ENCODE measurements around the gene PRELID2.

- TF ChIP-seq POLR2AphosphoS5 (IDR thresholded peaks at IDR 0.05; ENCODE audit: borderline replicate concordance, low read depth, low read length) (no peak), EZH2 (IDR thresholded peaks at IDR 0.05) (no peak), FOXP2 (optimal IDR thresholded peaks at IDR 0.05; ENCODE audit: control extremely low read depth, extremely low read length, insufficient read depth) (no peak)
These were observed 54.2 kb downstream of the PRELID2 start for GRCh38 chr5:145780982-145781381.

All from SK-N-MC (cell line).